22Rv1 (cell line): ENCODE measurements around the gene RIMKLB.

Source experiments
- CTCF ChIP-seq: fragments of 450-650 bp; IDR thresholded peaks from 2 replicates; pipeline ENCODE4 v1.5.1; 2017; ENCODE audit warnings: mild to moderate bottlenecking
- ZFX ChIP-seq: fragments of 450-650 bp; IDR thresholded peaks from 2 replicates; pipeline ENCODE4 v1.6.1; 2017; ENCODE audit warnings: antibody characterized with exemption, borderline replicate concordance

GRCh38 chr12:8829621-8830020 lies 131.8 kb downstream of the RIMKLB start:
- TF ChIP-seq CTCF (no peak), ZFX (no peak)
